ENCODE results near the gene LOX. TPM values are rescaled to one million over a fixed set of nuclear protein-coding genes. Genes with fewer than 3 reads are reported as not detected.
A peak's percentile ranks its signal among the peaks of the same experiment; 100 is the strongest.
"Not testable (repeated sequence)": the region's sequence is repeated elsewhere in the genome, so short reads cannot be mapped to it uniquely, and the experiment has no call there.

Gene LOX
- total and polyA plus RNA-seq, 2 donors: 0.66 to 5.2 TPM

- Histone ChIP-seq H3K4me1 (ENCODE audit: control insufficient read depth in 2 of 2, insufficient read depth in 2 of 2, low read length in 2 of 2) (no peaks in the 10 kb centered on the region), H3K9me3 (ENCODE audit: control insufficient read depth in 2 of 2, insufficient read depth in 1 of 2, low read length in 1 of 2) (no peaks in the 10 kb centered on the region), H3K27me3 (ENCODE audit: control insufficient read depth in 2 of 2, insufficient read depth in 1 of 2, low read length in 1 of 2) (no peaks in the 10 kb centered on the region), H3K27ac (ENCODE audit: low read depth in 1 of 2, low read length in 1 of 2) (no peak overlapping the region), H3K36me3 (ENCODE audit: control insufficient read depth in 2 of 2, insufficient read depth in 2 of 2, low read length in 1 of 2) (no peaks in the 10 kb centered on the region), H3K4me3 (ENCODE audit: low read length in 2 of 2) (no peak overlapping the region)
- DNase-seq (ENCODE audit: low read depth in 6 of 9, low spot score in 9 of 9): no peak
- 89% methylated on average over 1 of the region's 1 CpG for WGBS
These were observed 24.8 kb upstream of the LOX start for GRCh38 chr5:122102825-122103224.

DNA sequence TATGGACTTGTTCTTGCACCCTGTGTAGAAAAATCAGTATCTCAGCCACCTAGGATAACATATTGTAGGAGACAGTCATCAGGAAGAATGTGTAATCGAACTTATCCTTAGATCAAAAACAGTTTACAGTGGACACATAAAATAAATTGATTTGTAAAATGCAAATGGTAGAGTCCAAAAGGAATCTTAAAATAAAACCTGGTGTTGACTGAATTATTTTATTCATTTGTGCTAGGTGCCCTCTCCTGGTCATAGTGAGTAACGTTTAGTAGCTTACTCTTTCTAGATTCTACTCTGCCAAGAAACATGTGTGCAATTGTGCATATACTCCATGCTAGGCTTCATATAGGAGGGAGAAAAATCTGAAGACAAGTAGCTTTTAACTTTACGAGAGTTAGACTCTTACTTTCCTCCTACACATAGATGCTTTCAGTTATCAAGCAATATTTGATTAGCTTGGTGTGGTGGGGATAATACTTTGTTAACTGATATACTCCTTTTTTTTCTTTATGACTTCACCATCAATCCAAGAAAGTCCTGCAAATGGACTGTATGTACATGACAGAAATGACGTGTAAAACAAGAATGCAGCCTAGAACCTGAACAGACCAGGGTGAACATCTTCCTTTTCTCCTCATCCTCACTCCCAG, 23.7 kb upstream of the LOX start:
- Histone ChIP-seq H3K36me3 (ENCODE audit: control insufficient read depth in 2 of 2, insufficient read depth in 2 of 2, low read length in 1 of 2) (no peaks in the 10 kb centered on the region), H3K9me3 (ENCODE audit: control insufficient read depth in 2 of 2, insufficient read depth in 1 of 2, low read length in 1 of 2) (no peaks in the 10 kb centered on the region), H3K4me1 (ENCODE audit: control insufficient read depth in 2 of 2, insufficient read depth in 2 of 2, low read length in 2 of 2) (no peaks in the 10 kb centered on the region), H3K4me3 (ENCODE audit: low read length in 2 of 2) (no peak overlapping the region), H3K27ac (ENCODE audit: low read depth in 1 of 2, low read length in 1 of 2) (no peak overlapping the region), H3K27me3 (ENCODE audit: control insufficient read depth in 2 of 2, insufficient read depth in 1 of 2, low read length in 1 of 2) (no peaks in the 10 kb centered on the region)
- peak in 2 of 9 donors; percentile 10 to 33 for DNase-seq (ENCODE audit: low read depth in 6 of 9, low spot score in 9 of 9)
- WGBS: 53% methylated on average over 4 of the region's 4 CpGs

DNA sequence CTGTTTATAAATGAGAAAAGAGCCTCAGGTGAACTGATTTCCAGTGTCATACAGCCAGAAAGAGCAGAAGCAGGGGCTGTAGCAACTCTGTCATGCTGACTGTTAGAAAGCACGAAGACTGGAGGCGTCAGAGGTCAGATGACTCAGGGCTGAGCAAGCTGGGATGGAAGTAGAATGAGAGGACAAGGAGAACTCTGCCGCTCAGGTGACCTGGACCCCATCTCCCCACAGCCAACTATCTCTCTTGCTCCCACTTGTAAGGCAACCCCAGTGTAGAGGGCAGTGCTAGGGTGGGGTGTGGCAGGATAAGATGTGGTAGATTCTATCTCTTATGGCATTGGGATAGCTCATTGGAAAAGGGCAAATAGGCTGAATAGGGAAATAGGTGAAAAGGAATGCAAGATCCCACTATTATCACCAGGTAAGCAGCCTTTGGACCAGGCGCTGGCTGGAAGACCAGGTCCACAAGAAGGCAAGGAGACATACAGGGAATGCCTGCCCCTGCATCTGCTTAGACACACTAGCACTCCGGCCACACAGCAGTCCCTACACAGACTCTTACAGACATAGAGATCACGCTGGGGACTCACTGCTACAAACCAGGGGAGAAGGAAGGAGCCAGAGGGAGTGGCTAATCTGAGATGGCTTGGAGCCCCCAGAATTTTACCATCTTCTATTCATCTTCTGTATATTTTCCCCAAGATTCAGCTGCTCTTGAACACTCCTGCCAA, 21.2 kb upstream of the LOX start:
- no peaks in the 10 kb centered on the region for H3K36me3 ChIP-seq (ENCODE audit: control insufficient read depth in 2 of 2, insufficient read depth in 2 of 2, low read length in 1 of 2)
- H3K9me3 ChIP-seq (ENCODE audit: control insufficient read depth in 2 of 2, insufficient read depth in 1 of 2, low read length in 1 of 2): no peaks in the 10 kb centered on the region
- H3K4me3 ChIP-seq (ENCODE audit: low read length in 2 of 2): no peak overlapping the region
- no peak for DNase-seq (ENCODE audit: low read depth in 6 of 9, low spot score in 9 of 9)
- H3K4me1 ChIP-seq (ENCODE audit: control insufficient read depth in 2 of 2, insufficient read depth in 2 of 2, low read length in 2 of 2): no peaks in the 10 kb centered on the region
- WGBS: 96% methylated on average over 6 of the region's 6 CpGs
- no peaks in the 10 kb centered on the region for H3K27me3 ChIP-seq (ENCODE audit: control insufficient read depth in 2 of 2, insufficient read depth in 1 of 2, low read length in 1 of 2)
- H3K27ac ChIP-seq (ENCODE audit: low read depth in 1 of 2, low read length in 1 of 2): no peak overlapping the region

DNA sequence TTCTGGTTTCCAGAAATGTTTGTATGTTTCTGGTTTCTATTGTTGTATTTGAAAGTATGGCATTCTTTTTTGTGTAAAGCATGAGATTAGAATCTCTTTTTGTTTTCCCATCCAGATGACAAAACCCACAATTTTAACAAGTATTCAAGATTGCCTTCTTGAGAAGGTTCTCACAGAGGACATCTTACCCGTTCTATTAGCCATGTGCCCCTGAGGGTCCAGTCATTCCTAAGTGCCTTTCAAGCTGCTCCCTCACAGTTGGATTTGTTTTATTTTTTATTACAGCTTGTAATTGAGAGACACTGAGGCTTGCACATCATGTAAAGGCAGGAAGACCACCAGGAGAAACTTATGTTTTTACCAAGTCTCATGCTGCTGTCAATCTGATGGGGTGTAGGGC, 19.3 kb upstream of the LOX start:
- Histone ChIP-seq H3K4me1 (ENCODE audit: control insufficient read depth in 2 of 2, insufficient read depth in 2 of 2, low read length in 2 of 2) (no peaks in the 10 kb centered on the region), H3K27ac (ENCODE audit: low read depth in 1 of 2, low read length in 1 of 2) (no peak overlapping the region), H3K36me3 (ENCODE audit: control insufficient read depth in 2 of 2, insufficient read depth in 2 of 2, low read length in 1 of 2) (no peaks in the 10 kb centered on the region), H3K4me3 (ENCODE audit: low read length in 2 of 2) (no peak overlapping the region), H3K27me3 (ENCODE audit: control insufficient read depth in 2 of 2, insufficient read depth in 1 of 2, low read length in 1 of 2) (no peaks in the 10 kb centered on the region), H3K9me3 (ENCODE audit: control insufficient read depth in 2 of 2, insufficient read depth in 1 of 2, low read length in 1 of 2) (no peaks in the 10 kb centered on the region)
- DNase-seq (ENCODE audit: low read depth in 6 of 9, low spot score in 9 of 9): no peak
- 93% methylated on average over 1 of the region's 1 CpG for WGBS

GRCh38 chr5:122095158-122095557, 17.1 kb upstream of the LOX start:
- 87% methylated on average over 3 of the region's 3 CpGs for WGBS
- no peak overlapping the region for H3K27ac ChIP-seq (ENCODE audit: low read depth in 1 of 2, low read length in 1 of 2)
- no peaks in the 10 kb centered on the region for H3K9me3 ChIP-seq (ENCODE audit: control insufficient read depth in 2 of 2, insufficient read depth in 1 of 2, low read length in 1 of 2)
- no peak overlapping the region for H3K4me3 ChIP-seq (ENCODE audit: low read length in 2 of 2)
- no peaks in the 10 kb centered on the region for H3K36me3 ChIP-seq (ENCODE audit: control insufficient read depth in 2 of 2, insufficient read depth in 2 of 2, low read length in 1 of 2)
- no peak for DNase-seq (ENCODE audit: low read depth in 6 of 9, low spot score in 9 of 9)
- H3K27me3 ChIP-seq (ENCODE audit: control insufficient read depth in 2 of 2, insufficient read depth in 1 of 2, low read length in 1 of 2): no peaks in the 10 kb centered on the region
- H3K4me1 ChIP-seq (ENCODE audit: control insufficient read depth in 2 of 2, insufficient read depth in 2 of 2, low read length in 2 of 2): no peaks in the 10 kb centered on the region

DNA sequence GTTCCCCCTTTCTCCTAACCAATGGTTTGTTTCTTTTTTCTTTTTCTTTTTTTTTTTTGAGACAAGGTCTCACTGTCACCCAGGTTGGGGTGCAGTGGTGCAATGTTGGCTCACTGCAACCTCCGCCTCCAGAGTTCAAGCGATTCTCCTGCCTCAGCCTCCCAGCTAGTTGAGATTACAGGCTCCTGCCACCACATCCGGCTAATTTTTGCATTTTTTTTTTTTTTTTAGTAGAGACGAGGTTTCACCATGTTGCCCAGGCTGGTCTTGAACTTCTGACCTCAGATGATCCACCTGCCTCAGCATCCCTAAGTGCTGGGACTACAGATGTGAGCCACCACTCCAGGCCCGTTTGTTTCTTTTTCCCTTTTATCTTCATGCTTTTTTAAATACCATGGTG, 16.2 kb upstream of the LOX start:
- H3K27ac ChIP-seq (ENCODE audit: low read depth in 1 of 2, low read length in 1 of 2); H3K4me1 ChIP-seq (ENCODE audit: control insufficient read depth in 2 of 2, insufficient read depth in 2 of 2, low read length in 2 of 2); H3K27me3 ChIP-seq (ENCODE audit: control insufficient read depth in 2 of 2, insufficient read depth in 1 of 2, low read length in 1 of 2); H3K36me3 ChIP-seq (ENCODE audit: control insufficient read depth in 2 of 2, insufficient read depth in 2 of 2, low read length in 1 of 2); DNase-seq (ENCODE audit: low read depth in 6 of 9, low spot score in 9 of 9); H3K4me3 ChIP-seq (ENCODE audit: low read length in 2 of 2); H3K9me3 ChIP-seq (ENCODE audit: control insufficient read depth in 2 of 2, insufficient read depth in 1 of 2, low read length in 1 of 2): not testable (repeated sequence)
- 95% methylated on average over 5 of the region's 5 CpGs for WGBS

DNA sequence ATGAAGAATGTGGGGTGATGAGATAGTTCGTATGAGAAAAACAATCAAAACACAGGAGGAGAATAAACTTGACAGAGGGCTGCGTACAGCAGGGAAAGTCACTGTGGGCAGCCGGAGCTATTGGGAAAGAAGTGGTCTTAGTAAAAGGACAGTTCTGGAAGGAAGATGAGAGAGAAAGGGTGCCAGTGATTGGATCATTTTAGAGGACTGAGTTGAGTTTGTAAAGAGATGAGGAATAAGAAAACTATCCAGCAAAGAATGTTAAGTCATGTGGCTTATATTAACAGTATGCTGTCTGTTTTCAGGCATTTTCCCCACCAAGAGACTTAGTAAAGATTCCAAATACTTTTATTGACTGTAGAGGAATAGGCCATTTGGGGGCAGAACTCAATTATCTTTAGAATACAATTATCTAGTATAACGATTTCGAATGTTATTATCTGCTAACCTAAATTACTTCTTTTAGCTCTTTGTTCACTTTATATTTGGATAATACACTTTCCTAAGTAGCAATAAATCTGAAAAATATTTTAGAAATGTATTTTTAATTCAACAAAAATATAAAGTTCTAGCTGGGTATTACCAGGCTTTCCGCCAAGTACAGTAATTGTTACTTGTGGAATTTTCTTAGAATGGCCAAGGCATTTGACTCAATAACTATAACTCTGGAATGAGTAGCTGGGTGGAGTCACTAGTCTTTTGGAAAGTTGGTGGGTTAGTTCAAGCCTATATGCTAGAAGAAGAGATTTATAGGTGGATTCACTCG, 15.5 kb upstream of the LOX start:
- H3K9me3 ChIP-seq (ENCODE audit: control insufficient read depth in 2 of 2, insufficient read depth in 1 of 2, low read length in 1 of 2): no peaks in the 10 kb centered on the region
- H3K4me3 ChIP-seq (ENCODE audit: low read length in 2 of 2): no peak overlapping the region
- H3K36me3 ChIP-seq (ENCODE audit: control insufficient read depth in 2 of 2, insufficient read depth in 2 of 2, low read length in 1 of 2): no peaks in the 10 kb centered on the region
- DNase-seq (ENCODE audit: low read depth in 6 of 9, low spot score in 9 of 9): no peak
- H3K27me3 ChIP-seq (ENCODE audit: control insufficient read depth in 2 of 2, insufficient read depth in 1 of 2, low read length in 1 of 2): no peaks in the 10 kb centered on the region
- 96% methylated on average over 7 of the region's 7 CpGs for WGBS
- no peaks in the 10 kb centered on the region for H3K4me1 ChIP-seq (ENCODE audit: control insufficient read depth in 2 of 2, insufficient read depth in 2 of 2, low read length in 2 of 2)
- H3K27ac ChIP-seq (ENCODE audit: low read depth in 1 of 2, low read length in 1 of 2): no peak overlapping the region

GRCh38 chr5:122091936-122092600, 14.0 kb upstream of the LOX start:
- Histone ChIP-seq H3K27me3 (ENCODE audit: control insufficient read depth in 2 of 2, insufficient read depth in 1 of 2, low read length in 1 of 2) (no peaks in the 10 kb centered on the region), H3K4me1 (ENCODE audit: control insufficient read depth in 2 of 2, insufficient read depth in 2 of 2, low read length in 2 of 2) (no peaks in the 10 kb centered on the region), H3K4me3 (ENCODE audit: low read length in 2 of 2) (no peak overlapping the region), H3K27ac (ENCODE audit: low read depth in 1 of 2, low read length in 1 of 2) (no peak overlapping the region), H3K9me3 (ENCODE audit: control insufficient read depth in 2 of 2, insufficient read depth in 1 of 2, low read length in 1 of 2) (no peaks in the 10 kb centered on the region), H3K36me3 (ENCODE audit: control insufficient read depth in 2 of 2, insufficient read depth in 2 of 2, low read length in 1 of 2) (no peaks in the 10 kb centered on the region)
- DNase-seq (ENCODE audit: low read depth in 6 of 9, low spot score in 9 of 9): peak in 1 of 9 donors; percentile 7
- WGBS: 74% methylated on average over 9 of the region's 9 CpGs
